NCI-H1048 (cell line): ENCODE measurements around the gene PARS2.

ENCODE experiments used
- DNase-seq: peaks from one replicate; lab custom pipeline; 2025; lab: John Stamatoyannopoulos, UW

Gene PARS2

GRCh38 chr1:54774820-54775498, 10.6 kb upstream of the PARS2 start:
- no peak for DNase-seq

- DNase-seq, result no peak
These were observed 8.6 kb upstream of the PARS2 start for GRCh38 chr1:54772951-54773350.

GRCh38 chr1:54768093-54768492, 3.8 kb upstream of the PARS2 start:
- no peak for DNase-seq

- DNase-seq, result no peak
These were observed 3.2 kb upstream of the PARS2 start for GRCh38 chr1:54767526-54767925.

- DNase-seq, result no peak
These were observed 2.4 kb upstream of the PARS2 start for GRCh38 chr1:54766726-54767125.

- no peak for DNase-seq
These were observed 719 bp upstream of the PARS2 start for GRCh38 chr1:54764922-54765561.

- DNase-seq, result no peak
These were observed 549 bp downstream of the PARS2 start for GRCh38 chr1:54763816-54764132.

GRCh38 chr1:54758678-54759348, 5.5 kb downstream of the PARS2 start:
- DNase-seq, result no peak

- DNase-seq, result no peak
These were observed 6.5 kb downstream of the PARS2 start for GRCh38 chr1:54757833-54758232.

- no peak for DNase-seq
These were observed 9.6 kb downstream of the PARS2 start for GRCh38 chr1:54754486-54755285.

- no peak for DNase-seq
These were observed 10.3 kb downstream of the PARS2 start for GRCh38 chr1:54754045-54754444.

- no peak for DNase-seq
These were observed 12.9 kb downstream of the PARS2 start for GRCh38 chr1:54751426-54751825.

- no peak for DNase-seq
These were observed 13.7 kb downstream of the PARS2 start for GRCh38 chr1:54750596-54750995.

GRCh38 chr1:54748094-54748835, 16.1 kb downstream of the PARS2 start:
- DNase-seq, result no peak

GRCh38 chr1:54745864-54746263, 18.5 kb downstream of the PARS2 start:
- no peak for DNase-seq

- no peak for DNase-seq
These were observed 19.0 kb downstream of the PARS2 start for GRCh38 chr1:54745274-54745673.

- DNase-seq, result no peak
These were observed 19.6 kb downstream of the PARS2 start for GRCh38 chr1:54744696-54745095.

- DNase-seq, result no peak
These were observed 20.7 kb downstream of the PARS2 start for GRCh38 chr1:54743416-54744226.

- DNase-seq, result no peak
These were observed 22.0 kb downstream of the PARS2 start for GRCh38 chr1:54742282-54742681.

- no peak for DNase-seq
These were observed 22.8 kb downstream of the PARS2 start for GRCh38 chr1:54741531-54741930.

GRCh38 chr1:54738244-54738643, 26.1 kb downstream of the PARS2 start:
- DNase-seq, result no peak
